Fibroblast of lung (primary cell): Measurements from ENCODE around the gene SUN3. TPM values are rescaled to one million over a fixed set of nuclear protein-coding genes. Genes with fewer than 3 reads are reported as not detected.

Source experiments
- DNase-seq, 2 donors: peaks; one replicate each; pipeline versions ENCODE4 v3.0.0 to v3.0.0-alpha.2; 2010; ENCODE audit warnings: low read depth in 2 of 2
- H2AFZ ChIP-seq: 2 replicates; pipeline ENCODE4 v1.5.1; 2012; ENCODE audit warnings: low read length, control low read depth, inconsistent platforms
- H3K27ac ChIP-seq: 2 replicates; pipeline ENCODE4 v1.5.1; 2011; ENCODE audit warnings: low read length, control low read depth; ENCODE audit not compliant: insufficient read depth
- H3K27me3 ChIP-seq: 2 replicates; pipeline ENCODE4 v1.5.1; 2011; ENCODE audit warnings: mild to moderate bottlenecking, low read length; ENCODE audit not compliant: control insufficient read depth, insufficient read depth
- H3K36me3 ChIP-seq: 2 replicates; pipeline ENCODE4 v1.5.1; 2011; ENCODE audit warnings: low read length; ENCODE audit not compliant: control insufficient read depth, insufficient read depth
- H3K4me1 ChIP-seq: 2 replicates; pipeline ENCODE4 v1.5.1; 2011; ENCODE audit warnings: low read length; ENCODE audit not compliant: control insufficient read depth, insufficient read depth; ENCODE audit errors: extremely low read depth
- H3K4me2 ChIP-seq: 2 replicates; pipeline ENCODE4 v1.5.1; 2011; ENCODE audit warnings: low read length, control low read depth; ENCODE audit not compliant: insufficient read depth; ENCODE audit errors: extremely low read depth
- H3K4me3 ChIP-seq, 4 experiments: fragments of 200-600 bp in 1 of 4; sonication (generic) in 1 of 4; replicated peaks in 1 of 4; 2 replicates each; pipeline ENCODE4 v1.5.1; 2011 to 2016; ENCODE audit warnings: low read length in 4 of 4, low read depth in 3 of 4, mild to moderate bottlenecking in 3 of 4, control low read depth in 2 of 4, inconsistent platforms in 1 of 4, mixed read lengths in 1 of 4; ENCODE audit not compliant: insufficient read depth in 1 of 4; ENCODE audit errors: control extremely low read depth in 1 of 4
- H3K79me2 ChIP-seq: 2 replicates; pipeline ENCODE4 v1.5.1; 2012; ENCODE audit warnings: mild to moderate bottlenecking, low read length, inconsistent platforms; ENCODE audit not compliant: control insufficient read depth, insufficient read depth
- H3K9ac ChIP-seq: 2 replicates; pipeline ENCODE4 v1.5.1; 2011; ENCODE audit warnings: mild to moderate bottlenecking, low read length, control low read depth; ENCODE audit not compliant: insufficient read depth
- H3K9me3 ChIP-seq: 2 replicates; pipeline ENCODE4 v1.5.1; 2012; ENCODE audit warnings: low read depth, low read length; ENCODE audit not compliant: control insufficient read depth, insufficient read depth
- H4K20me1 ChIP-seq: 2 replicates; pipeline ENCODE4 v1.5.1; 2011; ENCODE audit warnings: low read length; ENCODE audit not compliant: control insufficient read depth, insufficient read depth; ENCODE audit errors: extremely low read depth
- EZH2 ChIP-seq: IDR thresholded peaks from 2 replicates; pipeline ENCODE4 v1.5.1; 2012; ENCODE audit warnings: low read length, control low read depth, mild to moderate bottlenecking; ENCODE audit errors: missing control alignments
- polyA plus RNA-seq, 2 donors: library from polyadenylated mRNA; depleted of rRNA in 1 of 2; stranded (reverse) in 1 of 2; unstranded in 1 of 2; fragments of >200 nt; gene quantifications; 2 replicates each; pipeline ENCODE4 v1.2.1, GENCODE V29; 2011 to 2012; ENCODE audit warnings: missing spikeins in 1 of 2
- total RNA-seq: library from RNA; depleted of rRNA; stranded (reverse); fragments of >200 nt; gene quantifications from 2 replicates; pipeline ENCODE4 v1.2.1, GENCODE V29; 2014
- TF ChIP-seq, protein P1 (sequence below), 2 donors: IDR thresholded peaks in 1 of 2; conservative IDR thresholded peaks in 1 of 2; 1 replicate in 1 of 2; 2 replicates in 1 of 2; pipeline ENCODE4 v1.5.1; 2011 to 2012; ENCODE audit warnings: low read length in 2 of 2, control low read depth in 1 of 2, inconsistent platforms in 1 of 2, low read depth in 1 of 2, mild to moderate bottlenecking in 1 of 2

Gene SUN3
- total and polyA plus RNA-seq, 2 donors (not counting 1 experiment from before 2014, with no cell fraction given) = not detected

GRCh38 chr7:48033922-48034321 lies 5.0 kb upstream of the SUN3 start:
- no peak for DNase-seq
- Histone ChIP-seq H2AFZ (no peak overlapping the region), H4K20me1 (no peaks in the 10 kb centered on the region)

GRCh38 chr7:48031111-48031510 lies 2.2 kb upstream of the SUN3 start:
- no peak overlapping the region for H2AFZ ChIP-seq
- H3K36me3 ChIP-seq = no peaks in the 10 kb centered on the region
- H3K9me3 ChIP-seq = no peaks in the 10 kb centered on the region
- TF ChIP-seq, protein P1, sequence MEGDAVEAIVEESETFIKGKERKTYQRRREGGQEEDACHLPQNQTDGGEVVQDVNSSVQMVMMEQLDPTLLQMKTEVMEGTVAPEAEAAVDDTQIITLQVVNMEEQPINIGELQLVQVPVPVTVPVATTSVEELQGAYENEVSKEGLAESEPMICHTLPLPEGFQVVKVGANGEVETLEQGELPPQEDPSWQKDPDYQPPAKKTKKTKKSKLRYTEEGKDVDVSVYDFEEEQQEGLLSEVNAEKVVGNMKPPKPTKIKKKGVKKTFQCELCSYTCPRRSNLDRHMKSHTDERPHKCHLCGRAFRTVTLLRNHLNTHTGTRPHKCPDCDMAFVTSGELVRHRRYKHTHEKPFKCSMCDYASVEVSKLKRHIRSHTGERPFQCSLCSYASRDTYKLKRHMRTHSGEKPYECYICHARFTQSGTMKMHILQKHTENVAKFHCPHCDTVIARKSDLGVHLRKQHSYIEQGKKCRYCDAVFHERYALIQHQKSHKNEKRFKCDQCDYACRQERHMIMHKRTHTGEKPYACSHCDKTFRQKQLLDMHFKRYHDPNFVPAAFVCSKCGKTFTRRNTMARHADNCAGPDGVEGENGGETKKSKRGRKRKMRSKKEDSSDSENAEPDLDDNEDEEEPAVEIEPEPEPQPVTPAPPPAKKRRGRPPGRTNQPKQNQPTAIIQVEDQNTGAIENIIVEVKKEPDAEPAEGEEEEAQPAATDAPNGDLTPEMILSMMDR (conservative IDR thresholded peaks at IDR 0.05 in 1 of 2, IDR thresholded peaks at IDR 0.05 in 1 of 2; ENCODE audit: low read depth in 1 of 2, low read length in 2 of 2) = no peak
- TF ChIP-seq EZH2 = no peak
- no peak overlapping the region for H3K9ac ChIP-seq
- no peak for DNase-seq
- H3K27me3 ChIP-seq = peaks cover 12% of the 10 kb centered on the region
- no peak overlapping the region for H3K4me3 ChIP-seq
- H3K4me2 ChIP-seq = no peak overlapping the region
- no peaks in the 10 kb centered on the region for H3K79me2 ChIP-seq
- H3K4me1 ChIP-seq = no peaks in the 10 kb centered on the region
- no peaks in the 10 kb centered on the region for H4K20me1 ChIP-seq
- H3K27ac ChIP-seq = no peak overlapping the region

More at GRCh38 chr7:48033922-48034321, 5.0 kb upstream of the SUN3 start:
- Histone ChIP-seq H3K9me3 (no peaks in the 10 kb centered on the region), H3K4me1 (no peaks in the 10 kb centered on the region), H3K4me2 (no peak overlapping the region), H3K27ac (no peak overlapping the region), H3K4me3 (no peak overlapping the region), H3K79me2 (no peaks in the 10 kb centered on the region), H3K9ac (no peak overlapping the region), H3K27me3 (peaks cover 22% of the 10 kb centered on the region), H3K36me3 (no peaks in the 10 kb centered on the region)
- TF ChIP-seq, protein P1 (conservative IDR thresholded peaks at IDR 0.05 in 1 of 2, IDR thresholded peaks at IDR 0.05 in 1 of 2; ENCODE audit: low read depth in 1 of 2, low read length in 2 of 2) = no peak
- TF ChIP-seq EZH2 = no peak

DNA sequence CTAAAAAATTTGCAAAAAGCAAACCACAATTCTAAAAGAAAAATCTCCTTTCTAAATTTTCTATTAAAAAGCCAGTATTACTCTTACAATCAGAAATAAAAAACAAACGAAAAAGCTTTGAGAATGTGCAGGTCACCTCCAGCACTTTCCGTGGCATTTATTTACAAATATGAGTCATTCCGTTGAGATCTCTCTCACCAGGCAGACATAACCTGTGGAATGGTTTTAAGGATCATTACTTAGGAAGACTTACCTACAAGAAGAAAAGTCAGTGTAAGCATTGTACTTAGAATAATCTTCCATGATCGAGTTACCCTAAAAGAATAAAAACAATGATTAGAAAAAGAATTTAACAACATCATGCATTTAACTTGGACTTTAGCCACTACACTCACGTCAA lies 3.3 kb downstream of the SUN3 start:
- Histone ChIP-seq H3K27ac (no peak overlapping the region), H3K79me2 (no peaks in the 10 kb centered on the region), H4K20me1 (no peaks in the 10 kb centered on the region), H3K4me2 (no peak overlapping the region), H3K36me3 (no peaks in the 10 kb centered on the region), H3K9me3 (no peaks in the 10 kb centered on the region), H3K9ac (no peak overlapping the region), H3K27me3 (peaks cover 4% of the 10 kb centered on the region), H3K4me1 (no peaks in the 10 kb centered on the region), H2AFZ (no peak overlapping the region), H3K4me3 (no peak overlapping the region)
- DNase-seq = no peak
- TF ChIP-seq, protein P1 (conservative IDR thresholded peaks at IDR 0.05 in 1 of 2, IDR thresholded peaks at IDR 0.05 in 1 of 2; ENCODE audit: low read depth in 1 of 2, low read length in 2 of 2) = no peak
- no peak for TF ChIP-seq EZH2
